SK-N-SH treated with all-trans-retinoic acid at 6 μM for 48 hours (cell line): ENCODE data around the gene LYPLA2.

Source experiments
- ARNTL ChIP-seq: fragments of 450-650 bp; formaldehyde crosslinking; IDR thresholded peaks from 2 replicates; pipeline ENCODE4 v1.5.0; 2020; ENCODE audit warnings: low read depth, mild to moderate bottlenecking, moderate library complexity, borderline replicate concordance
- GLIS3 ChIP-seq: fragments of 250-450 bp; sonication (Bioruptor Pico); IDR thresholded peaks from 2 replicates; pipeline ENCODE4 v1.5.0; 2020; ENCODE audit warnings: mild to moderate bottlenecking, moderate library complexity
- PATZ1 ChIP-seq: fragments of 250-450 bp; sonication (Bioruptor Pico); IDR thresholded peaks from 2 replicates; pipeline ENCODE4 v1.8.0; 2020; ENCODE audit warnings: mild to moderate bottlenecking, moderate library complexity, borderline replicate concordance
- POU6F1 ChIP-seq: fragments of 250-450 bp; sonication (Bioruptor Pico); IDR thresholded peaks from 2 replicates; pipeline ENCODE4 v1.8.0; 2021; ENCODE audit warnings: low read depth, mild to moderate bottlenecking, moderate library complexity, borderline replicate concordance
- ZNF565 ChIP-seq: fragments of 450-650 bp; formaldehyde crosslinking; conservative IDR thresholded peaks from 2 replicates; pipeline ENCODE4 v1.5.0; 2020; ENCODE audit warnings: low read depth, mild to moderate bottlenecking, moderate library complexity
- ZNF8 ChIP-seq: fragments of 450-650 bp; formaldehyde crosslinking; IDR thresholded peaks from 2 replicates; pipeline ENCODE4 v1.5.0; 2020; ENCODE audit warnings: mild to moderate bottlenecking, moderate library complexity

- TF ChIP-seq PATZ1 (CRISPR knock-in tag) (no peak), ZNF565 (CRISPR knock-in tag) (no peak), GLIS3 (CRISPR knock-in tag) (no peak), ARNTL (no peak), POU6F1 (CRISPR knock-in tag) (no peak), ZNF8 (CRISPR knock-in tag) (no peak)
Measured at GRCh38 chr1:23792151-23792945, 1.4 kb downstream of the LYPLA2 start.
